ENCODE data around the gene SNRPA.
"Not testable (repeated sequence)": the region's sequence is repeated elsewhere in the genome, so short reads cannot be mapped to it uniquely, and the experiment has no call there.

The SNRPA gene

GRCh38 chr19:40802300-40803169 is 51.5 kb downstream of the SNRPA start:
- DNase-seq (no peak), ATAC-seq (no peak)

- ATAC-seq (no peak), DNase-seq (no peak)
Observed at GRCh38 chr19:40803170-40803856, 52.3 kb downstream of the SNRPA start.

DNA sequence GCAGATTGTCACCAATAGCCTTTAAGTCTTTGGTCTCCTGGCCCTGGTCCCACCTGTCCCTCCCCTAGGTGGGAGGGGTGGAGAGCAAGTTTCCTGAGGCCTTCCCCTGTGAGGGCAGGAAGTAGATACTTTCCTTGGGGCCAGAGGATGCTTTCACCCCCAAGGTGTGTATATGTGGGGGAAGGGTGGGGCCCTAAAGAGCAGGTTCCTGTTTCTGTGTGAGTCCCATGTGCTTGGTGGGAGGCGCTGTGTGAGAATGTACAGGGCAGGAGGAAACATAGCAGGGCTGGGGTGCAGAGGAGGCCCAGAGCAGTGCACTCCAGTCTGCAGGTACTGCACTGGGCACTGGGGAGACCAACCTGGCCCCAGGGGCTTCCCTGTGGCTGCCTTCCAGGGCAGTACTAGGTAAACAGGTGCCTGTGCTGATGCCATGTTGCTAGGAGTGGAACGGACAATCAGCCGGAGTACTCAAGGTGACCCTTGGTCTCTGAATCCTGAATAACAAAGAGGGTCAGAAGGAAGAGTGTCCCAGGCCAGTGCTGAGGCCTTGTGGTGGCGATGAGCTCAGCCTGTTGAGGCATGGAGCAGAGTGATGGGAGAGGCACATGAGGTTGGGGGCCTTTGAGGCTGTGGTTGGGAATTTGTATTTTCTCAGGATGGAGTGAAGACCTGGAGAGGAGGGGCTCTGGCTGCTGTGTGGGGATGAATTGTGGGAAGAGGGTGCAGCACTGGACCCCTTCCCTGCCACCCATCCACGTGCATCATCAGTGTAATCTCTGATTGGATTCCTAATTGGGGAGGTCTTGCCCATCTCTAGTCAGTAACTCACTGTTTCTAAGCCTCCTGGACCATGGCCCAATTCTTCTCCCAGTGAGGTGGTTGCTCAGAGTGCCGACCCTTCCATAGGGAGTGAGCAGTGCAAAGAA is 53.1 kb downstream of the SNRPA start:
- ATAC-seq (peak; percentile 26), DNase-seq (peak; percentile 57)

DNA sequence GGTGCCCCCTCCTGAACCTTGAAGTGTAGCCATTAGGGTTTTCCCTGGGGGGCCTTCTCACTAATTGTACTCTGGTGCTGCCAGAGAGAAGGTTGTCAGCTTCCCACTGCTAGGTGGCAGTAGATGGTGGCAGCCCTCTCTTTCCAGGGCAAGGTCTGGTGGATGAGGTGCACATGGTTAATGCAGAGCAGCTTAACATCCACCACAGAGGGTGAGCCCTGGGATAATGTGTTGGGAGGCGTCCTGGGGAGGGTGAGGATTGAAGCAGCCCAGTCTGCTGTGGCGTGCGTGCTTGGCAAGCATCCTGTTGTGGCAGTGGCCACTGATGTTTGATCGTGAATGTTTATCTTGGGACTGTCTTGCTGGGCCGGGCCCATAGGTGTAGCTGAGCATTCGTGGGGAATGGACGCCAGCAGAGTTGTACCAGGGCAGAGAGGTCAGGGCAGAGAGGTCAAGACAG is 53.8 kb downstream of the SNRPA start:
- ATAC-seq = no peak
- no peak for DNase-seq

DNA sequence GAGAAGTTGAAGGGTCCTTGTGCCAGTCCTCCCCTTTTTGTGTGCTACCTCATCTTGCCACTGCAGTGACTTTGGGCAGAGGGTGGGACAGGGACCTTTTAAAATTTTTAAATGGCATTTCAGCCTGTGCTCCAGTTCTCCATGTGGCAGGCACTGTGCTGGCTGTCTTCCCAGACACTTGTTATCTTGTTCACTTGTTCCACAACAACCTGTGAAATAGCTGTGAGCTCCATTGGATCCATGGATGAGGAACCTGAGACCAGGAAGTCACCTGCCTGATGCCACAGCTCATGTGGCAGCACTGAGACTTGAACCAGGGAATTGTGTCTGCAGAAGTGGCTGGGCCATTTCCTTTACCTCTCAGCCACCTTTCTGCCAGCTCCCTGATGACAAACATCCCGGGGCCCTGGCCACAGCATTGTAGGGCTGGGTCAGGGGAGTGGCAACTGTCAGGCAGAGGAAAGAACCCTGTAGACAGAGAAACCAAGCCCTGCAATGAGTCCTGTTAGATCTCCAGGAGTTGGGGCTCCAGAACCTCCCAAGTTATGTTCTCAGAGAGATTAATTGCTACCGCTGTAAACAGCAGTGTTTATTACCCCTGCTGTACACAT is 54.4 kb downstream of the SNRPA start:
- ATAC-seq (no peak), DNase-seq (no peak)

GRCh38 chr19:40806423-40807146 is 55.6 kb downstream of the SNRPA start:
- ATAC-seq = peak; percentile 61

GRCh38 chr19:40807147-40808020 is 56.4 kb downstream of the SNRPA start:
- ATAC-seq (no peak), DNase-seq (no peak)

More at GRCh38 chr19:40806423-40807146, 55.6 kb downstream of the SNRPA start:
- peak; percentile 89 for DNase-seq

- ATAC-seq (no peak), DNase-seq (no peak)
Observed at GRCh38 chr19:40808021-40808325, 57.0 kb downstream of the SNRPA start.

DNA sequence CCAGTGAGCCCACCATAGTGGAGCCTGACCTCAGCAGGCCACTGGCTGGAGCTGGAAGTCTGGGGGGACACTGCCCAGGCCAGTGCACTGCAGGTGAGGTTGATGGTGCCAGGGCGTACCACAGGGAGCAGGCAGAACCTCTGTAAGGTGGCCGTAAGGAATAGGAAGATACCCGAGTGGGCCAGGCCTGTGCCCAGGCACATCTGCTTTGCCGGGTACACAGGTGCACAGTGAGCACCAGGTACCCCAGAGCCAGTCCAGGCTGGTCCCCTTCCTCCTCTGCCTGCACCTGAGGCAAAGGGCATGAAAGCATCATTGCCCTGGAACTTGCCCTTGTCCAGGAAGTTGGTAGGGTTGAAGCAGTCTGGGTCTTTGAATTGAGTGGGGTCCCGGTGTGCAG is 57.5 kb downstream of the SNRPA start:
- DNase-seq = no peak
- no peak for ATAC-seq

- no peak for ATAC-seq
- no peak for DNase-seq
Observed at GRCh38 chr19:40809358-40810086, 58.5 kb downstream of the SNRPA start.

DNA sequence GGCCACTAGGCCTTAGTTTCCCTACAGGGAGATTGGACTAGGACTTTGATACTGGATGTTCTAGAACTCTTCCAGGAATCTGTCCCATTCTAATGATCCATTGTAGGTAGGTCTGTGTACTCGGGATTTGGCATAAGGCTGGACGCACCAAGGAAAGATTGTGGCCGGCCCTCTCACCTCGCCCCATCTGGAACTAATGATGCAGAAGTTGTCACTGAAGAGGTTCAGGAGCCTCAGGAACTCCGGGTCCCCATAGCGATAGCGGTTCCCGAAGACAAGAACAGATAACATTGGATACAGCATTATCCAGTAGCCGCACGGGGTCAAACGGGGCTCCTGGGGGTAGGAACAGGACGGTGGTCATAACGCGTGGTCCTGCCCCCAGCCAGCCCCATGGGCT is 59.2 kb downstream of the SNRPA start:
- no peak for ATAC-seq
- no peak for DNase-seq

GRCh38 chr19:40810649-40811408 is 59.8 kb downstream of the SNRPA start:
- DNase-seq (peak; percentile 71), ATAC-seq (peak; percentile 82)

GRCh38 chr19:40811478-40812341 is 60.7 kb downstream of the SNRPA start:
- ATAC-seq = no peak
- DNase-seq = no peak

DNA sequence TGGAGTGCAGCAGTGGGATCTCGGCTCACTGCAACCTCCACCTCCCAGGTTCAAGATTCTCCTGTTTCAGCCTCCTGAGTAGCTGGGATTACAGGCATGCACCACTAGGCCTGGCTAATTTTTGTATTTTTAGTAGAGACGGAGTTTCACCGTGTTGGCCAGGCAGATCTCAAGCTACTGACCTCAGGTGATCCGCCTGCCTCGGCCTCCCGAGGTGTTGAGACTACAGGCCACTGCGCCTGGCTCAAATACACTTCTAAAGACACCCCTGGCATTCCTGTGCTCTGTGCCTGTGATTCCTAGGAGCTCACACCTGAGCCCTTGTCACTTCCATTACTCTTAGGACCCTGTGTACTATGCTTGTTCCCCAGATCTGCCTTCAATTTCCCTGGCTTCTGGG is 61.6 kb downstream of the SNRPA start:
- ATAC-seq, DNase-seq: not testable (repeated sequence)

GRCh38 chr19:40813182-40813581 is 62.2 kb downstream of the SNRPA start:
- no peak for DNase-seq
- no peak for ATAC-seq

Measured in stimulated activated naive CD8-positive, alpha-beta T cell treated with anti-CD3 and anti-CD28 coated beads, Interleukin-15, Interleukin-2, amounts not matched to agents 100 U/mL and 50 U/mL, for 24 hours (primary cell).